ENCODE data around the gene GARIN5B.
A peak's percentile ranks its signal among the peaks of the same experiment; 100 is the strongest.

Gene GARIN5B

DNA sequence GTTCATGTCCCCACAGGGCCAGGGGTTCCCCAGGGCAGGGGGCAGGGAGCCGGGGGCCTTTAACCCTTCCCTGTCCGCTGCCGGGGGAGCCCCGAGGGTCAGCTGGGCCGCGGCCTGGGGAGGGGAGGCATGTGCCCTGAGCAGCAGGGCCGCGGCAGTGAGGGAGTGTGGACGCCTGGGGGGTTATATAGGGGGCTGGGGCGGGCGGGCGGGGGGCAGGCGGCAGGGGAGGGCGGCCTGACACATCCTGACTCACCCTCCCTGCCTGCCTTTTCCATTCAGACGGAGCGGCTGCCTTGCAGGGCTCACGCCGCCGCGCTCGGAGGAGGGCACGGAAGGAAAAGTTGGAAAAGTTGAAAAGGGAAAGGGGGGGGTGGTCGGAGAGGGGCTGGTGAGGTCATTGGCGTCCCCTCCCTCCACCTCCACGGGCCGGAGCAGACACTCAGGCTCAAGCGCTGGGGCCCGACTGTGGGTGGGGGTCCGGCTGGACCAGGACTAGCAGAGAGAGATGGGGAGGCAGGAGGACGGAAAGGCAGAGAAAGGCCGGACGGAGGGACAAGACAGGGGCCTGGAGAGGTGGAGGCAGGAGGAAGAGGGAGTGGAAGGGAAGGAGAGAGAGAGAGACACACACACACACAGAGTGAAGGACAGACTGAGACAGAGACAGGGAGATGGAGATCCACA is 7.4 kb upstream of the GARIN5B start, which contains the start of gene IL11:
IL11 (minus strand) TSS at position 159 of the 684 bp plus-strand sequence; CDS start at position 6, 153 bp downstream.
- no peak for DNase-seq (ENCODE audit: low spot score)

DNA sequence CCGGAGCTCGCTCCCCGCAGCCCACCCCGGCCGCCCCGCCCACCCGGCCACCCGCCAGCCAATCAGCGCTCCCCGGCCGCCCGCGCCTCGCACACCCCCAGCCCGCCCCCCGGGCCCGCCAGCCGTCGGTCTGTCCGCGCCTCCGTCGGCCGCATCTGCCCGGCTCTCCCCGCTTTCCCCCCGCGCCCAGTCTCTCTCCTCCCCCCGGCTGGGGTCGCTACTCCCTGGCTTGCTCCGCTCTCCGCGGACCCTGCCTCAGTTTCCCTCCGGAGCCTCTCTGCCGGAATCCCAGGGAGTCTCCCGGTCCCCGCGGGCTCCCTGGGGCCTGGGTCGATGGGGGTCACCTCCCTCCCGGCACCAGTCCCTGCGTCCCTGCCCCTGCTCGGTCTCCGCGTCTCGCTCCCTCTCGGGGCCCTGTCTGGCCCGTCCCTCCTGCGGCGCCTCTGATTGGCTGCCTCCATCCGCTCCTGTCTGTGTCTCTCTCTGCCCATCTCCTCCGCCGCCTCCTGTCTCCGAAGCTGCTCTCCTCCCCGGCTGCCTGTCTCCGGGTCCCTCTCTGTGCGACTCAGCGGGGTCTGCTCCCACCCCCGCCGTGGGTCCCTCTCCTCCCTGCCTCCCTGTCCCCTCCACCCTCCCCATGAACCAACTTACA is 6.7 kb upstream of the GARIN5B start:
- peak; percentile 87 for DNase-seq (ENCODE audit: low spot score)

DNA sequence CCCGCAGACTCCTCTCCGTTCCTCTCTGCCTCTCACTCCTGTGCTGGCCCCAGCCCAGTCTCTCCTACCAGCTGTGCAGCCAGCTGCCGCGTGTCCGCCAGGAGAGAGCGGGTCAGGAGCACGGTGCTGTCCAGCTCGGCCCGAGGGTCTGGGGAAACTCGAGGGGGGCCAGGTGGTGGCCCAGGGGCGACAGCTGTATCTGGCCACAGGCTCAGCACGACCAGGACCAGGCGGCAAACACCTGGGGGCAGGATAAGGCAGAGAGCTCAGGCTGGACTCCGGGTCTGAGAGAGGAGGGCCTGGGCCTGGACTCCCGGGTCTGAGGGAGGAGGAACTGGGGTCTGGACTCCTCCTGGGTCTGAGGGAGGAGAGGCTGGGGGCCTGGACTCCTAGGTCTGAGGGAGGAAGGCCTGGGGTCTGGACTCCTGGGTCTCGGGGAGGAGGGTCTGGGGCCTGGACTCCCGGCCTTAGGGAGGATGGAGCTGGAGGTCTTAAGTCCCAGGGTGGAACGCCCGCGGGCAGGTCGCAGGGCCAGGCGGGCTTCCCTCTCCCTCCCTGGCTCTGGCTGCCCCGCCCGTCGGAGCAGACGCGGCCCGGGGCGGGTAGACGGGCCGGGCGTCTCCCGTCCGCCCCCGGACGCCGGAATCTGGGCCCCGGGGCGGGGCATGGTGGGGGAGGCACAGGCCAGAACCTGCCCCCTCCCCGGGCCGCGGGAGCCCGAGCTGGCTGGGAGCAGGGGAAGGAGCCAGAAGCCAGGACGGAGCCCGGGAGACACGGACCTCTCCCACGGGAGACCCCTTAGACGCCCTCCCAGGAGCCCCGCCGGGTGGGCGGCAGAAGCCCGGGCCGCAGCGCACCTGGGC is 5.9 kb upstream of the GARIN5B start:
- DNase-seq (ENCODE audit: low spot score) = peak; percentile 63

DNA sequence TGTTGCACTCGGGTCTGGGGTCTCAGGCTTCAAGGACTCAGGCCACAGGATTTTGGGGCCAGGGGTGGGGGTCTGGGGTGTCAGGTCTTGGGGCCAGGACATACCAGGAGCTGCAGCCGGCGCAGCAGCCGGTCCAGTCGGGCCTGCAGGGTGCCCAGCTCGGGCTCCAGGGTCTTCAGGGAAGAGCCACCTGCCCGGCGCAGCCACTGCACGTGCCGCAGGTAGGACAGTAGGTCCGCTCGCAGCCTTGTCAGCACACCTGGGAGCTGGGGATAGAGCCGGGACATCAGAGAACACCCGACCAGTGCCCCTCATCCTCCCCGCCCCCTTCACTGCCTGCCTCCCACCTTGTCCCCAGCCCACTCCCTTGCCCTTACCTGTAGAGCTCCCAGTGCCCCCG is 5.0 kb upstream of the GARIN5B start:
- no peak for DNase-seq (ENCODE audit: low spot score)

DNA sequence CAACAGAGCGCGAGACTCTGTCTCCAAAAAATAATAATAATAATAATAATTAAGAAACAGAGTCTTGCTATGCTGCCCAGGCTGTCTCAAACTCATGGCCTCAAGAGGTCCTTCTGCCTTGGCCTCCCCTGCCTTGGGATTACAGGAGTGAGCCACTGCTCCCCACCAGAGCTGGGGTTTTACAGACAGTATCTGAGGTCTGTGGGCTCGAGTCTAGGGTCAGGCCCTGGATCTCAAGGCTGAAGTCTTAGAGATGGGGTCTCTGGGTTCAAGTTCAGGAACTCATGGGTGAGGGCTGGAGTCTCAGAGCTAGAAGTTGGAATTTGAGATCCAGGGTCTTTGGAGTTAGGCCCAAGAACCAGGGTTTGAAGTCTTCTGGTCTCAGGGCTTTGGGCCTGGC is 3.7 kb upstream of the GARIN5B start:
- no peak for DNase-seq (ENCODE audit: low spot score)

- DNase-seq (ENCODE audit: low spot score) = no peak
These were observed 2.9 kb upstream of the GARIN5B start for GRCh38 chr19:55365964-55366363.

DNA sequence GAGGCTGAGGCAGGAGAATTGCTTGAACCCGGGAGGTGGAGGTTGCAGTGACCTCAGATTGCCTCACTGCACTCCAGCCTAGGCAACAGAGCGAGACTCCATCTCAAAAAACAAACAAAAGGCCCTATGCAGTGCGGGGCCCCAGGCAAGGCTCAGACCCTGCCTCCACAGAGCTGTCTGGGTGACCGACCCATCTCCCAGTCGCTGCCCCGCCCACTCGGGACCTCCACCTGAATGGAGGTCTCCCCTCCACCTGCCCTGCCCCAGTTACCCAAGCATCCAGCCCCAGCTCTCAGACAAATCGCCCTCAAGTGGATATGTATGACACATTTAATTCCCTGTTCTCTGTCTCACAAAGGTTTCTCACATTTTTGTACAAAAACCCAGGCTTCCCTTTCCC is 2.2 kb upstream of the GARIN5B start:
- no peak for DNase-seq (ENCODE audit: low spot score)

- no peak for DNase-seq (ENCODE audit: low spot score)
These were observed 678 bp downstream of the GARIN5B start for GRCh38 chr19:55362174-55362989.

DNA sequence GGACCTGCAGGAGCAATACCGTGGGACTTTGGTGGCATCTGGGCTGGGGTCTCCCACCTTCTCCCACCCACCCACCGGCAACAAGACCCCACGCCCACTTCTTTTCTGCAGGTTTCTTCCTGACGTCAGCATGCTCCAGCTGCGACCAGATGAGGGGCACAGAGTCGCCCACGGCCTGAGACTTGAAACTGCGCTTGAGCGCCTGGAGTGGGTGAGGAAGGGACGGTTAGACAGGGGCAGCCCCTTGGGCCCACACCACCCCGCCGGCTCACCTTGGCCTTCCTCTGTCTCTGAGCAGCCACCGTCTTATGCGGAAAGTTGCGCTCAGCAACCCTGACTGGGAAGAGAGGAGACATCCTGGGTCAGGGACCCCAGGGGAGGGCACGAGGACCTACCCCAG is 2.2 kb downstream of the GARIN5B start:
- no peak for DNase-seq (ENCODE audit: low spot score)

DNA sequence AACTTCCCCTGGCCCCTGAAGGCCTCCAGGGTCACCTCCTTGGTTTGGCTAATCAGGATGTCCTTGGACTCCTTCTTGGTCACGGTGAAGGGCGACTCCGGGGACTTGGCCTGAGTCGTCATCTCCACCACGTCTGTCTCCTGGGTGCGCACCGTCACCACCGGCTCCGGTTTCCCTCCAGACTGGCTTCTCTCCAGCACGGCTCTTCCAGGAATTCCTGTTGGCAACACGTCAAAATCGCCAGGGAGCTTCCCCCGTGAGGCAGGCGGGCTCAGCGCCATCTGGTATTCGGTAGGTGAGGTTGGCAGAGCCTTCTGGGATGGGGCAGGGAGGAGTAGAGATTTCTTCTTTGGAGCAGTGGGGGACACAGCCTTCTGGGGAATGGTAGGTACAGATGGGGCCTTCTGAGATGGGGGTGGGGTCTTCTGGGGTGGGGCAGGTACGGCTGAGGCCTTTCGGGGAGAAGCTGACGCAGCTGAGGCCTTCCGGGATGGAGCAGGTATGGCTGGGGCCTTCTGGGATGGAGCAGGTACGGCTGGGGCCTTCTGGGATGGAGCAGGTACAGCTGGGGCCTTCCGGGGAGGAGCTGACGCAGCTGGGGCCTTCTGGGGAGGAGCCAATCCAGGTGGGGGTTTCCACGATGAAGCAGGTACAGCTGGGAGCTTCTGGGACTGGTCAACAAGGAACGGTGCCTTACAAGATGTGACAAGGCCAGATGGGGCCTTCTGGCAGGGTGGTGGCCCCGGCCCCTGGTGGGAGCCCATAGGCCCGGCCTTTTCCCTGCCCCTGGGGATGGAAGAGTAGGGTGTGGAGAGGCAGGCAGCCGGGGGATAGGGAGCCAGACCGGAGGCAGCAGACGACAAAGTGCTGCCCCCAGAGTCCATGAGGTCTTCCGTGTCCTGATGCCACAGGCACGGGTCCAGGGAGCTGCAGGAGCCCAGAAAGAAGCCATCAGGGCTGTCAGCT is 3.8 kb downstream of the GARIN5B start:
- DNase-seq (ENCODE audit: low spot score) = peak; percentile 71

GRCh38 chr19:55358493-55358892 is 4.6 kb downstream of the GARIN5B start:
- DNase-seq (ENCODE audit: low spot score) = no peak

- DNase-seq (ENCODE audit: low spot score) = no peak
These were observed 7.7 kb downstream of the GARIN5B start for GRCh38 chr19:55355213-55355821.

GRCh38 chr19:55354698-55355212 is 8.3 kb downstream of the GARIN5B start, which contains the start of gene COX6B2:
COX6B2 (minus strand) TSS chr19:55354719; CDS start chr19:55354521, 198 bp downstream.
- DNase-seq (ENCODE audit: low spot score) = peak; percentile 68

DNA sequence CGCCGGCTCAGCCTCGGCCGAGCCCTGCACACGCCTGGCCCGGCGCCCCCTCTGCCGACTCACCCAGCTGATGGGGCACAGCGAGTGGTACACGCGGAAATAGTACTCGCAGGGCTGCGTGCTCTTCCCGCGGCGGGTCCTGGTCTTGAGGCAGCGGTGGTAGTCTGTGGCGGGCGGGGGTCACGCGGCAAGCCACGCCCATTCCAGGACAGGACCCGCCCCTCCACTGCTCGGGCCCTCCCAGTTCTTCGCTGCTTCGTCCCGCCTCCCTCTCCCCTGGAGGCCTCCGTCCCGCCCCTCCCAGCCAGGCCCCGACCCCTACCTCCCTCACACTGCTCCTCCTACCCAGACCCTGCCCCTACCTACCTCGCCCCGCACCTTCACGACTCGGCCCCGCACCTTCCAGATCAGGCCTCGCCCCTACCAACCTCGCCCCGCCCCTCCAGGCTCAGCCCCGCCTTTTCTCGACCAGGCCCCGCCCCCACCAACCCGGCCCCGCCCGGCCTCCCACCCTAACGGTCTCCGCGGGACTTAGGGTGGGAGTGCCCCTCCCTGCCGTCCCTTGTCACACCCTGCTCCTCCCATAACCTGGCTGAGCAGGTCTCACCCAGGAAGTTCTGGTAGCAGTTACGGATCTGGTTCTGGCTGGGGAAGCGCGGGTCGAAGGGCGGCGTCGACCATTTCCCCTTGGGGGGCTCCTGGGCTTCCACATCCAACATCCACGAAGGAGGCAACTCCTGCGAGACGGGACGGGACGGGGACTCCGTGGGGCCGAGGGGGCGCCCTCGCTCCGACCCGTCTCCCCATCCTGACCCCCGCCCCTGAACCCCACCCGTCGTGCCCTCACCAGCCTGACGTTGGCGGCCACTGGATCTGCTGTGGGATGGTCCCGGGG is 9.0 kb downstream of the GARIN5B start:
- peak; percentile 93 for DNase-seq (ENCODE audit: low spot score)

DNA sequence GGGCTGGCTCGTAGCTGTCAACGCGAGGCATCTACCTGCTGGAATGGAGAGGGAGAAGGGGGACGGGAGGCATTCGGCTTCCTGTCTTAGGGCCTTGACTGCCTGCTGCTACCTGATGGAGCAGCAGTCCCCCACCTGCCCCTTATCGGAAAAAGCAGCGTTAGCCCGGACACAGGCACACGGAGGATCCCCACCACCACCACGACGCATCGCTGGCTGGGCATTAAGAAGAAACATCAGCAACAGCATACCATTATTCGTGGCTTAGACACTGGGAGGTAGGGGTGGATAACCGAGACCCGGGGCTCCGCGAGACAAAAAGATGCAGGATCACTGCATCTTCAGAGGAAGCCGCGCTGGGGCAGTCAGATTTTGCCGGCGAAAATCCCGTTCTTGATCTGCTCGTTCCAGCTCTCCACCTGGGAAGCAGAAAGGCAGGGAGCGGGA is 9.7 kb downstream of the GARIN5B start:
- DNase-seq (ENCODE audit: low spot score) = no peak

DNA sequence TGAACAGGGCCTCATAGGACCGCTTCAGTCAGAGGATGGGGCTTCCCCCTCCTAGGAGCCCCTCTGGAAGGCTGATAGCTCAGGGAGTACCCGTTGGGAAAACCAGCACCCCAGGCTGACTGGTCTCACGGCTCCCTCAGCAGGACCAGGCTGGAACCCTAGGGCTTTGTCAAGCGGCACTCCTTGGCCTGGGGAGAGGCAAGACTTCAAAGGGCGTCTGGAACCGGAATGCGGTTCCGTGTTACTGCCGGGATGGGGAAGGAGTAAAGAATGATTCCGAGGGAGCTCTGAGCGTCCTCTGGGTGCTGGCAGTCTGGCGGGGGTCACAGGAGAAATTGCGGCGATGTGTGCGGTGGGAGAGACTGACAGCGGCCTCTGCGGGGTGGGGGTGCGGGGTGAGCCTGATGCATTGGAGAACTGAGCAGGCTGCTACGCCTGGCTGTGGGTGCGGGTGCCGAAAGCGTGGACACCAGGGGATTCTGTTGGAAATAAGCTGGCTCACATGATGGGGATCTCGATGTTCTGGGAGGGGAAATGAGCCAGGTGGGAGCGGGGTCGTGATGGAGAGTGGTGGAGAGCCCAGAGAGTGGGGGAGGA is 10.4 kb downstream of the GARIN5B start:
- DNase-seq (ENCODE audit: low spot score) = no peak

GRCh38 chr19:55352040-55352439 is 11.0 kb downstream of the GARIN5B start:
- DNase-seq (ENCODE audit: low spot score) = no peak

DNA sequence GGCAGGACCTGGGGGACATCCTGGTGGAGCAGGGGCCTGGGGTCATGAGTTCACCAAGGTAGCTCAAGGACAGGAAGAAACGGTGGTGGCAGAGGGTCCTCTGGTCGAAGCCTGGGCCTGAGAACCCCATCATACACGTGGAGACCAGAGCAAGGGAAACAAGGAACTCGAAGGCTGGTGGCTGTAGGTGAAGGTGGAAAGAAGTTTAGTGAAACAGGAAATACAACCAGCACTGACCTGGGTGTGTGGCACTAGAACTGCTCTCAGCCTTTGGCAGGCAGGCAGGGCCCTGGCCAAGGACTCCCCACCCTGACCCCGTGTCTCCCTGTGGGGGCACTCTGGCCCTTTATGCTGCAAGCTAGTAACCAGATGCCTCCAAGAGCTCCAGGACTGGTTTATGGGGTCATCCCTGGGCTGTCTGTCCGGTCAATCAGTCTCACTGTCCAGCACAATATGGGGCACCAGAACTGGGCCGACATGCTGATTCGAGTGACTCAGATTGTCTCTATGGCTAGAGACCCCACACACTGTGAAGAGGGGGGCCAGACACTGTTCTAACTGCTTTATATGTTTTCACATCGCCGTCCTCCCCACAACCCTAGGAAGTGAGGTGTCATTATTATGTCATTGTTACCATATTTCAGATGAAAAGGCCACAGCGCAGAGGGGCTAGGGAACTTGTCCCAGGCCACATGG is 12.3 kb downstream of the GARIN5B start:
- no peak for DNase-seq (ENCODE audit: low spot score)
